HEK293 (cell line): ENCODE measurements around the gene ZNF710.

ENCODE experiments used
- BCL11A ChIP-seq: fragments of 450-650 bp; formaldehyde crosslinking; IDR thresholded peaks from 2 replicates; pipeline ENCODE4 v1.5.1; 2016; ENCODE audit warnings: low read depth, missing biosample characterization, missing genetic modification characterization
- ZBTB48 ChIP-seq: fragments of 450-650 bp; formaldehyde crosslinking; IDR thresholded peaks from 2 replicates; pipeline ENCODE4 v1.5.1; 2016; ENCODE audit warnings: missing biosample characterization, missing genetic modification characterization
- ZEB2 ChIP-seq: fragments of 450-650 bp; formaldehyde crosslinking; IDR thresholded peaks from 2 replicates; pipeline ENCODE4 v1.5.1; 2016; ENCODE audit warnings: missing biosample characterization, missing genetic modification characterization
- ZNF121 ChIP-seq: fragments of 450-650 bp; formaldehyde crosslinking; IDR thresholded peaks from 2 replicates; pipeline ENCODE4 v1.5.1; 2016; ENCODE audit warnings: missing biosample characterization, missing genetic modification characterization
- ZNF23 ChIP-seq: fragments of 450-650 bp; formaldehyde crosslinking; IDR thresholded peaks from 2 replicates; pipeline ENCODE4 v1.5.1; 2016; ENCODE audit warnings: missing biosample characterization, missing genetic modification characterization, borderline replicate concordance
- ZNF274 ChIP-seq, 2 experiments: fragments of 200-500 bp in 1 of 2; fragments of 450-650 bp in 1 of 2; sonication (Bioruptor generic) in 1 of 2; formaldehyde crosslinking in 1 of 2; IDR thresholded peaks; 2 replicates each; pipeline versions ENCODE4 v1.5.1 to v1.6.1; 2014 to 2016; ENCODE audit warnings: borderline replicate concordance in 1 of 2, inconsistent platforms in 1 of 2, low read length in 1 of 2, missing biosample characterization in 1 of 2, missing genetic modification characterization in 1 of 2
- ZNF394 ChIP-seq: fragments of 450-650 bp; formaldehyde crosslinking; IDR thresholded peaks from 2 replicates; pipeline ENCODE4 v1.5.1; 2016; ENCODE audit warnings: missing biosample characterization, missing genetic modification characterization, mild to moderate bottlenecking, moderate library complexity, borderline replicate concordance
- ZNF416 ChIP-seq: fragments of 450-650 bp; formaldehyde crosslinking; IDR thresholded peaks from 2 replicates; pipeline ENCODE4 v1.5.1; 2016; ENCODE audit warnings: missing biosample characterization, missing genetic modification characterization
- ZSCAN23 ChIP-seq: fragments of 450-650 bp; formaldehyde crosslinking; IDR thresholded peaks from 2 replicates; pipeline ENCODE4 v1.5.1; 2016; ENCODE audit warnings: missing biosample characterization, missing genetic modification characterization
- ZSCAN30 ChIP-seq: fragments of 450-650 bp; IDR thresholded peaks from 2 replicates; pipeline ENCODE4 v1.5.1; 2018; ENCODE audit warnings: missing biosample characterization, mild to moderate bottlenecking, missing genetic modification characterization, moderate library complexity
- TF ChIP-seq, protein P1 (sequence below): fragments of 450-650 bp; formaldehyde crosslinking; IDR thresholded peaks from 2 replicates; pipeline ENCODE4 v1.5.1; 2016; ENCODE audit warnings: missing biosample characterization, missing genetic modification characterization

DNA sequence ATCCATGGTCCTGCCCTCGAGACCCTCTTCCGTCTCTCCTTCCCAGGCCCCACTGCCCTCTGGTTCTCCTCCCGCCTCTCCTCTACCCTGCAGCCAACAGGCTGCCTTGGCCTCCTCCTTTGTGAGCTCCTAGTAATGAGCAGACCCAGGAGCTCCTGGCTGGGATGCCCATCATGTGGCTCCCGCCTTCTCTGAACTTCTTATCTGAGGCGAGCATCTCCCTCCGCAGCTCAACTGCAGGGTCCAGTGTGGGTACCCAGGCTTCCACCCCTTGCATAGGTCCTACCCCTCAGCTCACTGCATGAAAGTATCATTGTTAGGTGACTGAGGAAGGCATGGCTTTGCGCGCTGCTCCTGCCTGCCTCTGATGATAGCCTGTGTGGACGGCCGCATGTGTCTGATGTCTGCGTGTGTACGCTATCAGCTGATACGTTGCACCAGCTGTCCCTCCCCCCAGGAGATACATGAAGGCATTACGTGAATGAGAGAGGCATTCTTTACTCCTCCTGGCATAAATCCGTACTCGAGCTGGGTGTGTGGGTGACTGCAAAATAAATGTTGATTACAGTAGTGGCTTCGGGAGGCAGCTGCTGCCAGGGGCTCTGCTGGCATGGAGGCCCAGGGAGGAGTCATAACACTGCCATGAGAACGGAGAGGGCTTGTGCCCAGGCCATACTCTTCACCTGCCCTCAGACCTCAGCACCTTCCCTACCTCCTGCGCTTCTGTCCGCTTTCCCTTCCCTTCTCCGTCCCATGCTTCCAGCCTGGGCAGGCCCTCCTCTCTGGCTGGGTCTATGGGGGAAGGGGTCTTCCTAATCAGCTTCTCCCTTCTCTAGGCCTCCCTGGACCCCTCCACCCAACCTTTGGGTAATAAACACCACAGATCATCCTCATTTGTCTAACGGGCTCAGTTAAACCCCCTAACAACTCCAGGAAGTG lies 48.8 kb downstream of the ZNF710 start:
- TF ChIP-seq ZNF416 (no peak), ZNF121 (tag by site-specific recombination) (no peak), ZNF394 (no peak), ZNF274 (IDR thresholded peaks at IDR 0.05; ENCODE audit: low read length) (no peak), ZNF274 (tag by site-specific recombination; IDR thresholded peaks at IDR 0.05; ENCODE audit: borderline replicate concordance) (no peak), ZNF23 (tag by site-specific recombination) (no peak), BCL11A (tag by site-specific recombination) (no peak), ZSCAN30 (tag by site-specific recombination) (no peak), ZSCAN23 (tag by site-specific recombination) (no peak), ZBTB48 (tag by site-specific recombination) (no peak), ZEB2 (tag by site-specific recombination) (no peak)
- TF ChIP-seq, protein P1, sequence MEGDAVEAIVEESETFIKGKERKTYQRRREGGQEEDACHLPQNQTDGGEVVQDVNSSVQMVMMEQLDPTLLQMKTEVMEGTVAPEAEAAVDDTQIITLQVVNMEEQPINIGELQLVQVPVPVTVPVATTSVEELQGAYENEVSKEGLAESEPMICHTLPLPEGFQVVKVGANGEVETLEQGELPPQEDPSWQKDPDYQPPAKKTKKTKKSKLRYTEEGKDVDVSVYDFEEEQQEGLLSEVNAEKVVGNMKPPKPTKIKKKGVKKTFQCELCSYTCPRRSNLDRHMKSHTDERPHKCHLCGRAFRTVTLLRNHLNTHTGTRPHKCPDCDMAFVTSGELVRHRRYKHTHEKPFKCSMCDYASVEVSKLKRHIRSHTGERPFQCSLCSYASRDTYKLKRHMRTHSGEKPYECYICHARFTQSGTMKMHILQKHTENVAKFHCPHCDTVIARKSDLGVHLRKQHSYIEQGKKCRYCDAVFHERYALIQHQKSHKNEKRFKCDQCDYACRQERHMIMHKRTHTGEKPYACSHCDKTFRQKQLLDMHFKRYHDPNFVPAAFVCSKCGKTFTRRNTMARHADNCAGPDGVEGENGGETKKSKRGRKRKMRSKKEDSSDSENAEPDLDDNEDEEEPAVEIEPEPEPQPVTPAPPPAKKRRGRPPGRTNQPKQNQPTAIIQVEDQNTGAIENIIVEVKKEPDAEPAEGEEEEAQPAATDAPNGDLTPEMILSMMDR (tag by site-specific recombination): no peak
